ENCODE measurements around the gene IRF2BPL. TPM values are rescaled to one million over a fixed set of nuclear protein-coding genes. Genes with fewer than 3 reads are reported as not detected.

The IRF2BPL gene
- total and polyA plus RNA-seq, 9 of the 15 experiments (the other 6 are each of a cell fraction or from before 2014, with no cell fraction given): 0.52 to 21.6 (median 2.5) TPM

DNA sequence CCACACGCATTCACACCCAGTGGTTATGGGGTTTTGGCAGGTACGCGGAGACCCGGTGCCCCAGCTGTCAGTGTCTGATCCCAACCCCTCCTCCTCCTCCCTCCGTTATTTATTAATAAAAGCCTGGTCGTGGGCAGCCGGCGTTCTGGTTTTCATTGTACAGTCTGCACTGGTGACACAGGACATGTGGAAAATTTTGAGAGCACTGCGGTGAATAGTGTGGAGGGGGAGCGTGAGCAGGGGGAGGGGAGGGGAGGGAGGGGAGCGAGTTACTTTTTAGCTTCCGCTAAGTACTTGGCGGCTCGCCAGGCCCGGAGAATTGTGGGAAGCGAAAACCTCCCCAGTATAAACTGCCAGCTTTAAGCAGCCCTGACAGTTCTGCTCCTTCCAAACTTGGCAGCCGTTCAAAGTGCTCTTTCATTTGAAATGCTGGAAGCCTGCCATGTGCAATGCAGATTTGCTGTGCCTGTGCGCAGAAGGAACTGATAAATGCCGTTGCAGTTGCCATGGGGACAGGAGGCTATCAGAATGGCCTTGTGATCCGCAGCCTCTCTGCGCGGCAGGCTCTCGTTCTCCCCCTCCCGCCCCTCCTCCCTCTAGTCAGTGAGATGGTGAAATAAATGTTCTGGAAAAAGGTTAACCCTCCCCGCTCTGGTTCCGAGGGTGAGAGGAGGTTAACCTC is 11.7 kb upstream of the IRF2BPL start (continued):
- TF ChIP-seq TOE1 (IDR thresholded peaks at IDR 0.05; ENCODE audit: borderline replicate concordance) (no peak; the same call in 1 of the 2 replicates), TOE1 (CRISPR knock-in tag; IDR thresholded peaks at IDR 0.05; ENCODE audit: borderline replicate concordance, low read depth) (no peak), ZNF785 (CRISPR knock-in tag; IDR thresholded peaks at IDR 0.05) (no peak), RCOR1 (IDR thresholded peaks at IDR 0.05; ENCODE audit: borderline replicate concordance in 1 of 2, low read depth in 2 of 2, low read length in 2 of 2) (peak; percentile 91 to 96), NEUROD1 (IDR thresholded peaks at IDR 0.05; ENCODE audit: borderline replicate concordance, low read depth, low read length, partially characterized antibody) (peak; percentile 63), NFIX (CRISPR knock-in tag; IDR thresholded peaks at IDR 0.05; ENCODE audit: low read depth) (peak; percentile 86), MCM5 (IDR thresholded peaks at IDR 0.05; ENCODE audit: low read depth) (no peak), XRCC5 (IDR thresholded peaks at IDR 0.05; ENCODE audit: low read depth, low read length) (no peak), BRD9 (IDR thresholded peaks at IDR 0.05; ENCODE audit: low read depth, partially characterized antibody) (no peak), ZNF253 (CRISPR knock-in tag; conservative IDR thresholded peaks at IDR 0.05) (no peak), YY1 (IDR thresholded peaks at IDR 0.05; ENCODE audit: borderline replicate concordance in 1 of 3, control insufficient read depth in 1 of 3, extremely low read depth in 1 of 3, insufficient read depth in 3 of 3, insufficient read length in 1 of 3, insufficient replicate concordance in 2 of 3, low read depth in 1 of 3, low read length in 2 of 3) (peak in 1 of 3 experiments; percentile 14), MCM3 (IDR thresholded peaks at IDR 0.05) (no peak)
- TF ChIP-seq, protein P1, sequence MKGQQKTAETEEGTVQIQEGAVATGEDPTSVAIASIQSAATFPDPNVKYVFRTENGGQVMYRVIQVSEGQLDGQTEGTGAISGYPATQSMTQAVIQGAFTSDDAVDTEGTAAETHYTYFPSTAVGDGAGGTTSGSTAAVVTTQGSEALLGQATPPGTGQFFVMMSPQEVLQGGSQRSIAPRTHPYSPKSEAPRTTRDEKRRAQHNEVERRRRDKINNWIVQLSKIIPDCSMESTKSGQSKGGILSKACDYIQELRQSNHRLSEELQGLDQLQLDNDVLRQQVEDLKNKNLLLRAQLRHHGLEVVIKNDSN (CRISPR knock-in tag; IDR thresholded peaks at IDR 0.05): peak; percentile 57
- TF ChIP-seq, protein P2, sequence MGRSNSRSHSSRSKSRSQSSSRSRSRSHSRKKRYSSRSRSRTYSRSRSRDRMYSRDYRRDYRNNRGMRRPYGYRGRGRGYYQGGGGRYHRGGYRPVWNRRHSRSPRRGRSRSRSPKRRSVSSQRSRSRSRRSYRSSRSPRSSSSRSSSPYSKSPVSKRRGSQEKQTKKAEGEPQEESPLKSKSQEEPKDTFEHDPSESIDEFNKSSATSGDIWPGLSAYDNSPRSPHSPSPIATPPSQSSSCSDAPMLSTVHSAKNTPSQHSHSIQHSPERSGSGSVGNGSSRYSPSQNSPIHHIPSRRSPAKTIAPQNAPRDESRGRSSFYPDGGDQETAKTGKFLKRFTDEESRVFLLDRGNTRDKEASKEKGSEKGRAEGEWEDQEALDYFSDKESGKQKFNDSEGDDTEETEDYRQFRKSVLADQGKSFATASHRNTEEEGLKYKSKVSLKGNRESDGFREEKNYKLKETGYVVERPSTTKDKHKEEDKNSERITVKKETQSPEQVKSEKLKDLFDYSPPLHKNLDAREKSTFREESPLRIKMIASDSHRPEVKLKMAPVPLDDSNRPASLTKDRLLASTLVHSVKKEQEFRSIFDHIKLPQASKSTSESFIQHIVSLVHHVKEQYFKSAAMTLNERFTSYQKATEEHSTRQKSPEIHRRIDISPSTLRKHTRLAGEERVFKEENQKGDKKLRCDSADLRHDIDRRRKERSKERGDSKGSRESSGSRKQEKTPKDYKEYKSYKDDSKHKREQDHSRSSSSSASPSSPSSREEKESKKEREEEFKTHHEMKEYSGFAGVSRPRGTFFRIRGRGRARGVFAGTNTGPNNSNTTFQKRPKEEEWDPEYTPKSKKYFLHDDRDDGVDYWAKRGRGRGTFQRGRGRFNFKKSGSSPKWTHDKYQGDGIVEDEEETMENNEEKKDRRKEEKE (IDR thresholded peaks at IDR 0.05; ENCODE audit: borderline replicate concordance in 1 of 2, control insufficient read depth in 1 of 2, low read depth in 2 of 2, low read length in 1 of 2): peak in 1 of 2 experiments; percentile 75; a peak in 1 of 4 replicates
- TF ChIP-seq, protein P3, sequence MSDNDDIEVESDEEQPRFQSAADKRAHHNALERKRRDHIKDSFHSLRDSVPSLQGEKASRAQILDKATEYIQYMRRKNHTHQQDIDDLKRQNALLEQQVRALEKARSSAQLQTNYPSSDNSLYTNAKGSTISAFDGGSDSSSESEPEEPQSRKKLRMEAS (CRISPR knock-in tag; IDR thresholded peaks at IDR 0.05): peak; percentile 64
- TF ChIP-seq, protein P4, sequence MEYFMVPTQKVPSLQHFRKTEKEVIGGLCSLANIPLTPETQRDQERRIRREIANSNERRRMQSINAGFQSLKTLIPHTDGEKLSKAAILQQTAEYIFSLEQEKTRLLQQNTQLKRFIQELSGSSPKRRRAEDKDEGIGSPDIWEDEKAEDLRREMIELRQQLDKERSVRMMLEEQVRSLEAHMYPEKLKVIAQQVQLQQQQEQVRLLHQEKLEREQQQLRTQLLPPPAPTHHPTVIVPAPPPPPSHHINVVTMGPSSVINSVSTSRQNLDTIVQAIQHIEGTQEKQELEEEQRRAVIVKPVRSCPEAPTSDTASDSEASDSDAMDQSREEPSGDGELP (CRISPR knock-in tag; IDR thresholded peaks at IDR 0.05; ENCODE audit: borderline replicate concordance): peak; percentile 65
- TF ChIP-seq, protein P5, sequence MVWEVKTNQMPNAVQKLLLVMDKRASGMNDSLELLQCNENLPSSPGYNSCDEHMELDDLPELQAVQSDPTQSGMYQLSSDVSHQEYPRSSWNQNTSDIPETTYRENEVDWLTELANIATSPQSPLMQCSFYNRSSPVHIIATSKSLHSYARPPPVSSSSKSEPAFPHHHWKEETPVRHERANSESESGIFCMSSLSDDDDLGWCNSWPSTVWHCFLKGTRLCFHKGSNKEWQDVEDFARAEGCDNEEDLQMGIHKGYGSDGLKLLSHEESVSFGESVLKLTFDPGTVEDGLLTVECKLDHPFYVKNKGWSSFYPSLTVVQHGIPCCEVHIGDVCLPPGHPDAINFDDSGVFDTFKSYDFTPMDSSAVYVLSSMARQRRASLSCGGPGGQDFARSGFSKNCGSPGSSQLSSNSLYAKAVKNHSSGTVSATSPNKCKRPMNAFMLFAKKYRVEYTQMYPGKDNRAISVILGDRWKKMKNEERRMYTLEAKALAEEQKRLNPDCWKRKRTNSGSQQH (CRISPR knock-in tag; IDR thresholded peaks at IDR 0.05): no peak

Data from K562 (cell line).